Measurements from ENCODE around the gene LRMDA. TPM values are rescaled to one million over a fixed set of nuclear protein-coding genes. Genes with fewer than 3 reads are reported as not detected.

LRMDA gene
- total and polyA plus RNA-seq, 2 of the 13 experiments (the other 11 are each of a cell fraction or from before 2014, with no cell fraction given): 13.4 to 22.0 TPM

GRCh38 chr10:75397496-75398199 lies 33.8 kb upstream of the LRMDA start:
- Histone ChIP-seq H4K20me1 (ENCODE audit: insufficient read depth, low read length) (peaks cover 28% of the 10 kb centered on the region; the same call in 1 of the 2 replicates), H3K9me3 (ENCODE audit: low read length) (no peaks in the 10 kb centered on the region), H3K4me3 (replicated peaks in 1 of 3; ENCODE audit: insufficient read depth in 1 of 3, low read depth in 2 of 3, low read length in 3 of 3) (no peak overlapping the region), H3K27ac (ENCODE audit: extremely low read length, insufficient read depth, low read length) (no peak overlapping the region), H3K36me3 (replicated peaks in 1 of 2; ENCODE audit: control insufficient read depth in 1 of 2, insufficient read depth in 2 of 2, low read length in 2 of 2) (peaks cover 5 to 21% of the 10 kb centered on the region in 2 experiments; a peak in 2 of 5 replicates), H3K27me3 (ENCODE audit: control insufficient read depth in 1 of 2, insufficient read depth in 2 of 2, low read length in 2 of 2) (no peaks in the 10 kb centered on the region; a peak in 1 of 5 replicates), H3K79me2 (ENCODE audit: insufficient read depth, low read length) (peaks cover 34% of the 10 kb centered on the region), H3K4me2 (ENCODE audit: low read depth, low read length) (no peak overlapping the region), H3K4me1 (ENCODE audit: insufficient read depth, low read length) (peaks cover 15% of the 10 kb centered on the region), H3K9ac (ENCODE audit: insufficient read depth, low read depth, low read length) (no peak overlapping the region), H2AFZ (ENCODE audit: low read length) (no peak overlapping the region)
- CTCF ChIA-PET (ENCODE audit: low intra/inter-chr PET ratio, low total read pairs): no interaction called here
- ATAC-seq: no peak
- FAIRE-seq: no peak
- POLR2A ChIA-PET: interaction anchor here (1.6 kb wide), 1 partner anchor 636 kb away, joined by 4 read pairs; no protein-coding TSS in a partner anchor
- 95% methylated on average over 19 of the region's 19 CpGs for WGBS (ENCODE audit: low lambda C conversion rate)
- intact Hi-C loops (cut with micrococcal nuclease; ENCODE audit: unreplicated experiment): no loop called here
- no peak for DNase-seq (ENCODE audit: low spot score)
- BruUV-seq (replicated peaks): no TSS peak
- in situ Hi-C loops (cut with HindIII; ENCODE audit: extremely low pct_ligation_motif_present, low pct_unique_long_range_greater_than_20kb): loop anchor here (10.0 kb wide), 1 partner anchor 637 kb away; no protein-coding TSS in a partner anchor
- TF ChIP-seq ZNF784 (CRISPR knock-in tag; IDR thresholded peaks at IDR 0.05; ENCODE audit: borderline replicate concordance) (no peak), ZNF354B (CRISPR knock-in tag; IDR thresholded peaks at IDR 0.05) (no peak), ZNF143 (CRISPR knock-in tag; IDR thresholded peaks at IDR 0.05) (no peak), POLR2AphosphoS5 (IDR thresholded peaks at IDR 0.05; ENCODE audit: low read depth, low read length) (peak; percentile 55), POLR2G (IDR thresholded peaks at IDR 0.05; ENCODE audit: low read depth, low read length) (peak; percentile 46), ZC3H13 (CRISPR knock-in tag; IDR thresholded peaks at IDR 0.05) (peak; percentile 21), DPF2 (CRISPR knock-in tag; IDR thresholded peaks at IDR 0.05; ENCODE audit: borderline replicate concordance, low read depth) (no peak), RBFOX2 (IDR thresholded peaks at IDR 0.05; ENCODE audit: low read depth, low read length) (peak; percentile 0; the same call in 1 of the 2 replicates), MXI1 (IDR thresholded peaks at IDR 0.05; ENCODE audit: borderline replicate concordance, low read depth, low read length) (no peak), CREM (IDR thresholded peaks at IDR 0.05) (no peak), CREM (CRISPR knock-in tag; IDR thresholded peaks at IDR 0.05) (no peak), RBM22 (optimal IDR thresholded peaks at IDR 0.05; ENCODE audit: low read length) (peak; percentile 90), ZBTB33 (CRISPR knock-in tag; IDR thresholded peaks at IDR 0.05) (0 out of 2 replicates have a peak, but pooled peaks have one; percentile 31), KDM4B (CRISPR knock-in tag; IDR thresholded peaks at IDR 0.05) (no peak), RFXANK (CRISPR knock-in tag; IDR thresholded peaks at IDR 0.05) (no peak), LBX2 (CRISPR knock-in tag; IDR thresholded peaks at IDR 0.05; ENCODE audit: borderline replicate concordance) (no peak)
- TF ChIP-seq, protein P1, sequence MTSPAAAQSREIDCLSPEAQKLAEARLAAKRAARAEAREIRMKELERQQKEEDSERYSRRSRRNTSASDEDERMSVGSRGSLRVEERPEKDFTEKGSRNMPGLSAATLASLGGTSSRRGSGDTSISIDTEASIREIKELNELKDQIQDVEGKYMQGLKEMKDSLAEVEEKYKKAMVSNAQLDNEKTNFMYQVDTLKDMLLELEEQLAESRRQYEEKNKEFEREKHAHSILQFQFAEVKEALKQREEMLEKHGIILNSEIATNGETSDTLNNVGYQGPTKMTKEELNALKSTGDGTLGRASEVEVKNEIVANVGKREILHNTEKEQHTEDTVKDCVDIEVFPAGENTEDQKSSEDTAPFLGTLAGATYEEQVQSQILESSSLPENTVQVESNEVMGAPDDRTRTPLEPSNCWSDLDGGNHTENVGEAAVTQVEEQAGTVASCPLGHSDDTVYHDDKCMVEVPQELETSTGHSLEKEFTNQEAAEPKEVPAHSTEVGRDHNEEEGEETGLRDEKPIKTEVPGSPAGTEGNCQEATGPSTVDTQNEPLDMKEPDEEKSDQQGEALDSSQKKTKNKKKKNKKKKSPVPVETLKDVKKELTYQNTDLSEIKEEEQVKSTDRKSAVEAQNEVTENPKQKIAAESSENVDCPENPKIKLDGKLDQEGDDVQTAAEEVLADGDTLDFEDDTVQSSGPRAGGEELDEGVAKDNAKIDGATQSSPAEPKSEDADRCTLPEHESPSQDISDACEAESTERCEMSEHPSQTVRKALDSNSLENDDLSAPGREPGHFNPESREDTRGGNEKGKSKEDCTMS (CRISPR knock-in tag; conservative IDR thresholded peaks at IDR 0.05): no peak

Data from HepG2 (cell line).